ENCODE data around the gene ASCC1. TPM values are rescaled to one million over a fixed set of nuclear protein-coding genes. Genes with fewer than 3 reads are reported as not detected.

Gene ASCC1
- total and polyA plus RNA-seq, 2 of the 13 experiments (the other 11 are each of a cell fraction or from before 2014, with no cell fraction given): 21.6 to 30.1 TPM

DNA sequence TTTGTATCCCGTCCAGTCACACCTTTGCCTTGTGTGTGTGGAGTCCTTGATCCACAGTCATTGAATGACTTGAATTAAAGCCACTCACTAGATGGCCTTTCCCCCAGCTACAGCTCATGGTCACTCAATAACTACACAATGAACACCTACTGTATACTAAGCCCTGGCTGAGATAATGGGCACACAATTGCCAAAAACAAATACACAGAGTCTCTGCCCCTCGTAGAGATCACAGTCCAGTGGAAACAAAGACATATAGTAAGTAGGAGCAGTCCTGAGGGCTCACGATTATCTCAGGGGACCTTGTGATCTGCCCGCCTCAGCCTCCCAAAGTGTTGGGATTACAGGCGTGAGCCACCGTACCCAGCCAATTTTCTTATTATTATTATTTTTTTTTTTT is 35.6 kb upstream of the ASCC1 start (continued):
- TF ChIP-seq, protein P1, sequence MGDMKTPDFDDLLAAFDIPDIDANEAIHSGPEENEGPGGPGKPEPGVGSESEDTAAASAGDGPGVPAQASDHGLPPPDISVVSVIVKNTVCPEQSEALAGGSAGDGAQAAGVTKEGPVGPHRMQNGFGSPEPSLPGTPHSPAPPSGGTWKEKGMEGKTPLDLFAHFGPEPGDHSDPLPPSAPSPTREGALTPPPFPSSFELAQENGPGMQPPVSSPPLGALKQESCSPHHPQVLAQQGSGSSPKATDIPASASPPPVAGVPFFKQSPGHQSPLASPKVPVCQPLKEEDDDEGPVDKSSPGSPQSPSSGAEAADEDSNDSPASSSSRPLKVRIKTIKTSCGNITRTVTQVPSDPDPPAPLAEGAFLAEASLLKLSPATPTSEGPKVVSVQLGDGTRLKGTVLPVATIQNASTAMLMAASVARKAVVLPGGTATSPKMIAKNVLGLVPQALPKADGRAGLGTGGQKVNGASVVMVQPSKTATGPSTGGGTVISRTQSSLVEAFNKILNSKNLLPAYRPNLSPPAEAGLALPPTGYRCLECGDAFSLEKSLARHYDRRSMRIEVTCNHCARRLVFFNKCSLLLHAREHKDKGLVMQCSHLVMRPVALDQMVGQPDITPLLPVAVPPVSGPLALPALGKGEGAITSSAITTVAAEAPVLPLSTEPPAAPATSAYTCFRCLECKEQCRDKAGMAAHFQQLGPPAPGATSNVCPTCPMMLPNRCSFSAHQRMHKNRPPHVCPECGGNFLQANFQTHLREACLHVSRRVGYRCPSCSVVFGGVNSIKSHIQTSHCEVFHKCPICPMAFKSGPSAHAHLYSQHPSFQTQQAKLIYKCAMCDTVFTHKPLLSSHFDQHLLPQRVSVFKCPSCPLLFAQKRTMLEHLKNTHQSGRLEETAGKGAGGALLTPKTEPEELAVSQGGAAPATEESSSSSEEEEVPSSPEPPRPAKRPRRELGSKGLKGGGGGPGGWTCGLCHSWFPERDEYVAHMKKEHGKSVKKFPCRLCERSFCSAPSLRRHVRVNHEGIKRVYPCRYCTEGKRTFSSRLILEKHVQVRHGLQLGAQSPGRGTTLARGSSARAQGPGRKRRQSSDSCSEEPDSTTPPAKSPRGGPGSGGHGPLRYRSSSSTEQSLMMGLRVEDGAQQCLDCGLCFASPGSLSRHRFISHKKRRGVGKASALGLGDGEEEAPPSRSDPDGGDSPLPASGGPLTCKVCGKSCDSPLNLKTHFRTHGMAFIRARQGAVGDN (CRISPR knock-in tag; IDR thresholded peaks at IDR 0.05): no peak
- TF ChIP-seq, protein P2, sequence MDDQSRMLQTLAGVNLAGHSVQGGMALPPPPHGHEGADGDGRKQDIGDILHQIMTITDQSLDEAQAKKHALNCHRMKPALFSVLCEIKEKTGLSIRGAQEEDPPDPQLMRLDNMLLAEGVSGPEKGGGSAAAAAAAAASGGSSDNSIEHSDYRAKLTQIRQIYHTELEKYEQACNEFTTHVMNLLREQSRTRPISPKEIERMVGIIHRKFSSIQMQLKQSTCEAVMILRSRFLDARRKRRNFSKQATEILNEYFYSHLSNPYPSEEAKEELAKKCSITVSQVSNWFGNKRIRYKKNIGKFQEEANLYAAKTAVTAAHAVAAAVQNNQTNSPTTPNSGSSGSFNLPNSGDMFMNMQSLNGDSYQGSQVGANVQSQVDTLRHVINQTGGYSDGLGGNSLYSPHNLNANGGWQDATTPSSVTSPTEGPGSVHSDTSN (CRISPR knock-in tag; IDR thresholded peaks at IDR 0.05; ENCODE audit: borderline replicate concordance): no peak
- TF ChIP-seq ZNF7 (CRISPR knock-in tag; IDR thresholded peaks at IDR 0.05) (no peak), TGIF2 (CRISPR knock-in tag; IDR thresholded peaks at IDR 0.05) (no peak), RBM22 (optimal IDR thresholded peaks at IDR 0.05; ENCODE audit: low read length) (no peak), KDM6A (CRISPR knock-in tag; IDR thresholded peaks at IDR 0.05; ENCODE audit: low read depth) (0 out of 2 replicates have a peak, but pooled peaks have one; percentile 25), SPEN (CRISPR knock-in tag; IDR thresholded peaks at IDR 0.05; ENCODE audit: low read depth) (no peak), REPIN1 (CRISPR knock-in tag; IDR thresholded peaks at IDR 0.05; ENCODE audit: borderline replicate concordance, low read depth) (no peak), TAF15 (IDR thresholded peaks at IDR 0.05; ENCODE audit: low read depth, low read length, poor library complexity, severe bottlenecking) (no peak), ATM (IDR thresholded peaks at IDR 0.05; ENCODE audit: borderline replicate concordance) (no peak), TCF7 (IDR thresholded peaks at IDR 0.05; ENCODE audit: low read depth) (peak; percentile 77), MEF2D (CRISPR knock-in tag; IDR thresholded peaks at IDR 0.05) (no peak), RORA (CRISPR knock-in tag; IDR thresholded peaks at IDR 0.05) (no peak), ZSCAN22 (CRISPR knock-in tag; IDR thresholded peaks at IDR 0.05) (no peak), ZNF614 (CRISPR knock-in tag; IDR thresholded peaks at IDR 0.05; ENCODE audit: borderline replicate concordance) (no peak), ZNF33A (CRISPR knock-in tag; IDR thresholded peaks at IDR 0.05; ENCODE audit: borderline replicate concordance) (no peak), SMAD1 (CRISPR knock-in tag; IDR thresholded peaks at IDR 0.05; ENCODE audit: borderline replicate concordance, low read depth) (no peak), EHMT2 (IDR thresholded peaks at IDR 0.05; ENCODE audit: borderline replicate concordance, low read depth, low read length) (0 out of 2 replicates have a peak, but pooled peaks have one; percentile 29), ZSCAN31 (CRISPR knock-in tag; IDR thresholded peaks at IDR 0.05; ENCODE audit: low read depth) (0 out of 2 replicates have a peak, but pooled peaks have one; percentile 16), BORCS8-MEF2B (CRISPR knock-in tag; IDR thresholded peaks at IDR 0.05) (no peak)
- TF ChIP-seq, protein P3, sequence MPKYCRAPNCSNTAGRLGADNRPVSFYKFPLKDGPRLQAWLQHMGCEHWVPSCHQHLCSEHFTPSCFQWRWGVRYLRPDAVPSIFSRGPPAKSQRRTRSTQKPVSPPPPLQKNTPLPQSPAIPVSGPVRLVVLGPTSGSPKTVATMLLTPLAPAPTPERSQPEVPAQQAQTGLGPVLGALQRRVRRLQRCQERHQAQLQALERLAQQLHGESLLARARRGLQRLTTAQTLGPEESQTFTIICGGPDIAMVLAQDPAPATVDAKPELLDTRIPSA (CRISPR knock-in tag; IDR thresholded peaks at IDR 0.05; ENCODE audit: borderline replicate concordance): no peak
- TF ChIP-seq, protein P4, sequence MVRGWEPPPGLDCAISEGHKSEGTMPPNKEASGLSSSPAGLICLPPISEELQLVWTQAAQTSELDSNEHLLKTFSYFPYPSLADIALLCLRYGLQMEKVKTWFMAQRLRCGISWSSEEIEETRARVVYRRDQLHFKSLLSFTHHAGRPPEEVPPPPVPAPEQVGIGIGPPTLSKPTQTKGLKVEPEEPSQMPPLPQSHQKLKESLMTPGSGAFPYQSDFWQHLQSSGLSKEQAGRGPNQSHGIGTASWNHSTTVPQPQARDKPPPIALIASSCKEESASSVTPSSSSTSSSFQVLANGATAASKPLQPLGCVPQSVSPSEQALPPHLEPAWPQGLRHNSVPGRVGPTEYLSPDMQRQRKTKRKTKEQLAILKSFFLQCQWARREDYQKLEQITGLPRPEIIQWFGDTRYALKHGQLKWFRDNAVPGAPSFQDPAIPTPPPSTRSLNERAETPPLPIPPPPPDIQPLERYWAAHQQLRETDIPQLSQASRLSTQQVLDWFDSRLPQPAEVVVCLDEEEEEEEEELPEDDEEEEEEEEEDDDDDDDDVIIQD (CRISPR knock-in tag; IDR thresholded peaks at IDR 0.05; ENCODE audit: low read depth): no peak
- TF ChIP-seq, protein P5, sequence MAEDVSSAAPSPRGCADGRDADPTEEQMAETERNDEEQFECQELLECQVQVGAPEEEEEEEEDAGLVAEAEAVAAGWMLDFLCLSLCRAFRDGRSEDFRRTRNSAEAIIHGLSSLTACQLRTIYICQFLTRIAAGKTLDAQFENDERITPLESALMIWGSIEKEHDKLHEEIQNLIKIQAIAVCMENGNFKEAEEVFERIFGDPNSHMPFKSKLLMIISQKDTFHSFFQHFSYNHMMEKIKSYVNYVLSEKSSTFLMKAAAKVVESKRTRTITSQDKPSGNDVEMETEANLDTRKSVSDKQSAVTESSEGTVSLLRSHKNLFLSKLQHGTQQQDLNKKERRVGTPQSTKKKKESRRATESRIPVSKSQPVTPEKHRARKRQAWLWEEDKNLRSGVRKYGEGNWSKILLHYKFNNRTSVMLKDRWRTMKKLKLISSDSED (CRISPR knock-in tag; IDR thresholded peaks at IDR 0.05): no peak

Data from HepG2 (cell line).